ENCODE measurements around the gene NOVA2.

NOVA2 gene

GRCh38 chr19:45890877-45891276, 82.8 kb downstream of the NOVA2 start:
- H3F3A ChIP-seq (ENCODE audit: insufficient read depth, low read length) = no peaks in the 10 kb centered on the region; the same call in 1 of the 2 replicates
- H3K27ac ChIP-seq (ENCODE audit: low read length) = no peak overlapping the region
- H2AFZ ChIP-seq (ENCODE audit: low read length) = no peak overlapping the region
- no peaks in the 10 kb centered on the region for H3K4me1 ChIP-seq (ENCODE audit: low read length)
- no peaks in the 10 kb centered on the region for H3K79me2 ChIP-seq (ENCODE audit: low read length)
- TF ChIP-seq CTCF (IDR thresholded peaks at IDR 0.05; ENCODE audit: low read length) (no peak), EZH2phosphoT487 (IDR thresholded peaks at IDR 0.05; ENCODE audit: low read length) (no peak), EZH2 (optimal IDR thresholded peaks at IDR 0.05; ENCODE audit: low read depth, low read length) (no peak)
- no peaks in the 10 kb centered on the region for H3K36me3 ChIP-seq (replicated peaks; ENCODE audit: insufficient read depth, low read length)
- H3K9me2 ChIP-seq (replicated peaks; ENCODE audit: insufficient read depth, low read length) = no peaks in the 10 kb centered on the region
- H3K4me2 ChIP-seq (ENCODE audit: low read depth, low read length) = no peak overlapping the region
- H3K9ac ChIP-seq (ENCODE audit: low read length) = no peak overlapping the region
- no peak for DNase-seq
- H3K4me3 ChIP-seq (ENCODE audit: low read length) = no peak overlapping the region
- no peaks in the 10 kb centered on the region for H3K27me3 ChIP-seq (replicated peaks; ENCODE audit: insufficient read depth, low read length)
- H4K20me1 ChIP-seq (ENCODE audit: insufficient read depth, low read length) = no peaks in the 10 kb centered on the region
- H3K9me3 ChIP-seq (replicated peaks; ENCODE audit: insufficient read depth, low read length) = no peaks in the 10 kb centered on the region

- H3K9ac ChIP-seq (ENCODE audit: low read length) = no peak overlapping the region
- no peaks in the 10 kb centered on the region for H4K20me1 ChIP-seq (ENCODE audit: insufficient read depth, low read length)
- no peak overlapping the region for H3K27ac ChIP-seq (ENCODE audit: low read length)
- no peaks in the 10 kb centered on the region for H3K27me3 ChIP-seq (replicated peaks; ENCODE audit: insufficient read depth, low read length)
- no peaks in the 10 kb centered on the region; the same call in 1 of the 2 replicates for H3F3A ChIP-seq (ENCODE audit: insufficient read depth, low read length)
- H2AFZ ChIP-seq (ENCODE audit: low read length) = no peak overlapping the region
- H3K79me2 ChIP-seq (ENCODE audit: low read length) = peaks cover 10% of the 10 kb centered on the region
- H3K9me2 ChIP-seq (replicated peaks; ENCODE audit: insufficient read depth, low read length) = no peaks in the 10 kb centered on the region
- 0 out of 2 replicates have a peak, but pooled peaks cover 3% of the 10 kb centered on the region for H3K4me1 ChIP-seq (ENCODE audit: low read length)
- no peak for DNase-seq
- no peak overlapping the region for H3K4me3 ChIP-seq (ENCODE audit: low read length)
- TF ChIP-seq EZH2phosphoT487 (IDR thresholded peaks at IDR 0.05; ENCODE audit: low read length) (no peak), EZH2 (optimal IDR thresholded peaks at IDR 0.05; ENCODE audit: low read depth, low read length) (no peak)
- H3K36me3 ChIP-seq (replicated peaks; ENCODE audit: insufficient read depth, low read length) = no peaks in the 10 kb centered on the region
- H3K4me2 ChIP-seq (ENCODE audit: low read depth, low read length) = no peak overlapping the region
- no peaks in the 10 kb centered on the region for H3K9me3 ChIP-seq (replicated peaks; ENCODE audit: insufficient read depth, low read length)
Measured at GRCh38 chr19:45889210-45889885, 84.3 kb downstream of the NOVA2 start.

GRCh38 chr19:45887200-45887710, 86.4 kb downstream of the NOVA2 start:
- Histone ChIP-seq H3K36me3 (replicated peaks; ENCODE audit: insufficient read depth, low read length) (no peaks in the 10 kb centered on the region), H3F3A (ENCODE audit: insufficient read depth, low read length) (peaks cover 5% of the 10 kb centered on the region), H3K79me2 (ENCODE audit: low read length) (peaks cover 17% of the 10 kb centered on the region), H3K4me2 (ENCODE audit: low read depth, low read length) (peak overlapping the region; percentile 80), H3K4me1 (ENCODE audit: low read length) (peaks cover 11% of the 10 kb centered on the region), H3K27ac (ENCODE audit: low read length) (peak overlapping the region; percentile 50; the same call in 1 of the 2 replicates), H2AFZ (ENCODE audit: low read length) (peak overlapping the region; percentile 78), H3K4me3 (ENCODE audit: low read length) (peak overlapping the region; percentile 70), H3K9ac (ENCODE audit: low read length) (peak overlapping the region; percentile 77), H3K9me2 (replicated peaks; ENCODE audit: insufficient read depth, low read length) (no peaks in the 10 kb centered on the region), H3K27me3 (replicated peaks; ENCODE audit: insufficient read depth, low read length) (no peaks in the 10 kb centered on the region), H4K20me1 (ENCODE audit: insufficient read depth, low read length) (no peaks in the 10 kb centered on the region), H3K9me3 (replicated peaks; ENCODE audit: insufficient read depth, low read length) (no peaks in the 10 kb centered on the region)
- no peak for DNase-seq
- no peak for TF ChIP-seq CTCF (IDR thresholded peaks at IDR 0.05; ENCODE audit: low read length)
- no peak for TF ChIP-seq EZH2 (optimal IDR thresholded peaks at IDR 0.05; ENCODE audit: low read depth, low read length)
- TF ChIP-seq EZH2phosphoT487 (IDR thresholded peaks at IDR 0.05; ENCODE audit: low read length) = no peak
